GM19455 (cell line): ENCODE measurements around the gene C6orf47.
"Not testable (repeated sequence)": the region's sequence is repeated elsewhere in the genome, so short reads cannot be mapped to it uniquely, and the experiment has no call there.

Experiments used
- ATAC-seq: cut with Tn5 transposase; IDR thresholded peaks from one replicate; pipeline ENCODE4 v1.9.1; 2021; ENCODE audit not compliant: unreplicated experiment

The C6orf47 gene

GRCh38 chr6:31660381-31661261, at the start of gene C6orf47:
C6orf47 (minus strand) TSS chr6:31660778; CDS start chr6:31659947, 831 bp downstream.
- peak; percentile 56 for ATAC-seq

- ATAC-seq, result not testable (repeated sequence)
These were observed 48.6 kb upstream of the C6orf47 start for GRCh38 chr6:31709157-31709556.

- no peak for ATAC-seq
These were observed 47.6 kb upstream of the C6orf47 start for GRCh38 chr6:31708224-31708623.

GRCh38 chr6:31707701-31708100, 47.1 kb upstream of the C6orf47 start:
- no peak for ATAC-seq

- no peak for ATAC-seq
These were observed 46.0 kb upstream of the C6orf47 start, which contains the start of gene LY6G6F for GRCh38 chr6:31706599-31706998. LY6G6F (plus strand) TSS chr6:31706866; CDS start chr6:31706907, 41 bp downstream.

GRCh38 chr6:31705931-31706330, 45.4 kb upstream of the C6orf47 start:
- ATAC-seq, result no peak

- peak; percentile 78 for ATAC-seq
These were observed 42.5 kb upstream of the C6orf47 start, which contains the start of gene ABHD16A for GRCh38 chr6:31702819-31703716. ABHD16A (minus strand) TSS chr6:31703324; CDS start chr6:31703281, 43 bp downstream.

GRCh38 chr6:31702405-31702818, 41.8 kb upstream of the C6orf47 start:
- no peak for ATAC-seq

GRCh38 chr6:31701666-31702404, 41.3 kb upstream of the C6orf47 start:
- no peak for ATAC-seq

- no peak for ATAC-seq
These were observed 40.3 kb upstream of the C6orf47 start for GRCh38 chr6:31700740-31701401.

- ATAC-seq, result no peak
These were observed 37.0 kb upstream of the C6orf47 start for GRCh38 chr6:31697555-31697954.

- ATAC-seq, result no peak
These were observed 33.0 kb upstream of the C6orf47 start for GRCh38 chr6:31693535-31693934.

- ATAC-seq, result no peak
These were observed 32.3 kb upstream of the C6orf47 start for GRCh38 chr6:31692886-31693285.

GRCh38 chr6:31692353-31692752, 31.8 kb upstream of the C6orf47 start:
- ATAC-seq, result no peak

GRCh38 chr6:31691564-31692108, 31.1 kb upstream of the C6orf47 start:
- ATAC-seq, result no peak

GRCh38 chr6:31691078-31691463, 30.5 kb upstream of the C6orf47 start:
- ATAC-seq, result no peak

- no peak for ATAC-seq
These were observed 29.9 kb upstream of the C6orf47 start for GRCh38 chr6:31690231-31691077.

- no peak for ATAC-seq
These were observed 28.9 kb upstream of the C6orf47 start for GRCh38 chr6:31689249-31690110.
